Brain pericyte (primary cell): ENCODE measurements around the gene ILF3.
"Not testable (repeated sequence)": the region's sequence is repeated elsewhere in the genome, so short reads cannot be mapped to it uniquely, and the experiment has no call there.

Experiments
- DNase-seq: peaks from one replicate; pipeline ENCODE4 v3.0.0-alpha.2; 2012; ENCODE audit warnings: low read depth, low spot score

ILF3 gene

GRCh38 chr19:10642473-10643171 is 11.5 kb upstream of the ILF3 start:
- DNase-seq = no peak

DNA sequence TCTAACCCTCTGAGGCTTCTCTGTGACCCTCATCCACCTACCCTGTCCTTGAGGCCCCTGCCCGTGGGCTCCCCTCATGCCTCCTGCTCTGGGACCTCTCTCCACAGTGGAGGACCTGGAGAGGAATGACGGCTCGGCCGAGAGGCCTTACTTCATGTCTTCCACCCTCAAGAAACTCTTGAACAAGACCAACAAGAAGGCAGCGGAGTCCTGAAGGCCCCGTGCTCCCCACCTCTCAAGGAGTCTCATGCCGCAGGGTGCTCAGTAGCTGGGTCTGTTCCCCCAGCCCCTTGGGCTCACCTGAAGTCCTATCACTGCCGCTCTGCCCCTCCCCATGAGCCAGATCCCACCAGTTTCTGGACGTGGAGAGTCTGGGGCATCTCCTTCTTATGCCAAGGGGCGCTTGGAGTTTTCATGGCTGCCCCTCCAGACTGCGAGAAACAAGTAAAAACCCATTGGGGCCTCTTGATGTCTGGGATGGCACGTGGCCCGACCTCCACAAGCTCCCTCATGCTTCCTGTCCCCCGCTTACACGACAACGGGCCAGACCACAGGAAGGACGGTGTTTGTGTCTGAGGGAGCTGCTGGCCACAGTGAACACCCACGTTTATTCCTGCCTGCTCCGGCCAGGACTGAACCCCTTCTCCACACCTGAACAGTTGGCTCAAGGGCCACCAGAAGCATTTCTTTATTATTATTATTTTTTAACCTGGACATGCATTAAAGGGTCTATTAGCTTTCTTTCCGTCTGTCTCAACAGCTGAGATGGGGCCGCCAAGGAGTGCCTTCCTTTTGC is 10.8 kb upstream of the ILF3 start:
- DNase-seq = no peak

GRCh38 chr19:10643968-10644259 is 10.2 kb upstream of the ILF3 start:
- no peak for DNase-seq

GRCh38 chr19:10644260-10645007 is 9.7 kb upstream of the ILF3 start:
- DNase-seq = no peak

- DNase-seq = no peak
These were observed 7.5 kb upstream of the ILF3 start for GRCh38 chr19:10646456-10647159.

- DNase-seq = no peak
These were observed 5.8 kb upstream of the ILF3 start for GRCh38 chr19:10648360-10648759.

GRCh38 chr19:10651851-10652250 is 2.3 kb upstream of the ILF3 start:
- no peak for DNase-seq

GRCh38 chr19:10653482-10653731 is 739 bp upstream of the ILF3 start:
- no peak for DNase-seq

GRCh38 chr19:10654610-10655456 is 687 bp downstream of the ILF3 start:
- no peak for DNase-seq

DNA sequence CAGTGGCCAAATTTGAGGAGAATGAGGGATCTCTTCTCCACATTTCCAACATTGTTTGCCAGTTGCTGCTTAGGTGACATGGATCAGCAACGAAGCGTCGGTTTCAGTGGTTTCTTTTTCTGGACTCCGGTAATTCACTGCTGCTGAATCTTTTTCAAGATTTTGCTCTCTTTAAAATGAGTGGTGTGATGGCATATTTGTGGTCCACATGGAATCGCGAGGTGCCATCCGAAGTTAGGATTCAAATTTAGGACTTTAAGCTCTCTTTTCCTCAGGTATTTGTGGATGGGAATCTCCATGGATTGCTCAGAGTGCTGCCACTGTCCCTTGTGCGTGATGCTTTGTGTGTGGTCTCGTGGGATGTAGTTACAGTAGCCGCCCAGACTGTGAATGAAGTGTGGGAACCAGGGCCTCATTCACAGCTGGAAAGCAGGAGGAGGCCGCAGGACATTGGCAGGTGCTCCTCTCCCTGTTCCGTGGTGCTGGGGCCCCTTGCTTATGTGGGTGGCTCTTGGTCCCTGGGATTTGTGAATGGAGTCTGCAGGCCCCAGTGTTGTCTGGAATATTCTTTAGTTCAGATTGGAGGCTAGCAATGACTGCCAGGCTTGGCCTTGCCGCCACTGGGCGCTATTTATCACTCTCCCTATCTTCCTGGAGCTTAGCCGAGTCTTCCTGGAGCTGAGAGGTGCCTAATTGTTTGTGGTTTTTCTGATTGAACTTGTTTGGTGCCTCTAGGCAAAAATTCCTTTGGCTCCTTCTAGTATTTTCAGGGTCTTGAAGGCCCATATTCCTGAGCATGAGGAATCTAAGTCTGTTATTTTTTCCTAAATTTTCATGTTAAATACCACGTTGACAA is 1.5 kb downstream of the ILF3 start:
- DNase-seq = no peak

GRCh38 chr19:10660346-10660745 is 6.2 kb downstream of the ILF3 start:
- DNase-seq = no peak

GRCh38 chr19:10661946-10662345 is 7.8 kb downstream of the ILF3 start:
- DNase-seq = no peak

- no peak for DNase-seq
These were observed 8.5 kb downstream of the ILF3 start for GRCh38 chr19:10662384-10663251.

- not testable (repeated sequence) for DNase-seq
These were observed 9.1 kb downstream of the ILF3 start for GRCh38 chr19:10663252-10663563.

DNA sequence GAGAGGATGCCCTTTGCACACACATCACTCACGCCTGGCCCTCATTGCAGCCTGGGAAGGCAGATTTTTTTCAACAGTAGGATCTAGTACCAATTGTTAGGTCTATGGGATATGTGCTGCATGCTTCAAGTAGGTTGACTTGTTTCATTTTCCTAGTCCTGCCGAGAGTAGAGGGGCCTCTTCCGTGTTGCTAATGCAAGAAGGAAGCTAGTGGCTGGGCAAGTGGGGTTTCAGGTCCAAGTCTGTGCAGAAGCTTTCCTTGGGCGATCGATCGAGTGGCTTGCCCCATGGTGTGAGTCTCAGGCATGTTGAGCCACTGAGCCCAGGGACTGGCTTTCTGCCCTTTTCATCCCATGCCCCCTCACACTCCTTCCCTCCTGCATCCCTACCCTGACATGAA is 13.7 kb downstream of the ILF3 start:
- DNase-seq = no peak

- no peak for DNase-seq
These were observed 15.1 kb downstream of the ILF3 start for GRCh38 chr19:10669246-10669645.

DNA sequence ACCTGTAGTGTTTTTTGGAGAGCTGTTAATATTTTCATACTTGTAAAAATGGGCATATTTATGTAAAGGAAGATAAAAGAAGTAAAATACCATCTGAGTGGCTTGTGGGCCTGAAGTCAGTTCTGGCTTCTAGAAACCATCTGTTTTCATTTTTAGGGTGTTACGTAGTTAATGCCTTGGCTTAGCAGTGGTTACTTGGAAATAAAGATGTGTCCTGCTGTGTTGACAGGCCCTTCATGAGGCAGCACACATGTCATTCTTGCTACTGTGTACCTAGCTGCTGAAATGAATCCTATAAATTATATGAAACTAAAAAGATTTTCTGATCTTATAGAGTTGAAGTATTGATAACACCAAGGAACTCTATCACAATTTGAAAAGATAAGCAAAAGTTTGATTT is 16.0 kb downstream of the ILF3 start:
- no peak for DNase-seq

- no peak for DNase-seq
These were observed 17.0 kb downstream of the ILF3 start for GRCh38 chr19:10670876-10671804.

DNA sequence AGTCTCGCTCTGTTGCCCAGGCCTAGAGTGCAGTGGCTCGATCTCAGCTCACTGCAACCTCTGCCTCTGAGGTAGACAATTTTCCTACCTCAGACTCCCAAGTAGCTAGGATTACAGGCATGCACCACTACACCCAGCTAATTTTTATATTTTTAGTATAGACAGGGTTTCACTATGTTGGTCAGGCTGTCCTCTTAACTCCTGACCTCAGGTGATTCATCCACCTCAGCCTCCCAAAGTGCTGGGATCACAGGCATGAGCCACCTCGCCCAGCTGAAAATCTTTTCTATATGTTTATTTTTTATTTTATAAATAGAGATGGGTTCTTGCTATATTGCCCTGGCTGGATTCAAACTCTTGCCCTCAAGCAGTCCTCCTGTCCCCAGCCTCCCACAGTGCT is 17.8 kb downstream of the ILF3 start:
- DNase-seq = not testable (repeated sequence)
